ENCODE data around the gene FOXJ1. TPM values are rescaled to one million over a fixed set of nuclear protein-coding genes. Genes with fewer than 3 reads are reported as not detected.
"Not testable (repeated sequence)": the region's sequence is repeated elsewhere in the genome, so short reads cannot be mapped to it uniquely, and the experiment has no call there.

The FOXJ1 gene
- not detected in 2 replicates for total RNA-seq (2014; rRNA removed; shearing (Covaris generic))

DNA sequence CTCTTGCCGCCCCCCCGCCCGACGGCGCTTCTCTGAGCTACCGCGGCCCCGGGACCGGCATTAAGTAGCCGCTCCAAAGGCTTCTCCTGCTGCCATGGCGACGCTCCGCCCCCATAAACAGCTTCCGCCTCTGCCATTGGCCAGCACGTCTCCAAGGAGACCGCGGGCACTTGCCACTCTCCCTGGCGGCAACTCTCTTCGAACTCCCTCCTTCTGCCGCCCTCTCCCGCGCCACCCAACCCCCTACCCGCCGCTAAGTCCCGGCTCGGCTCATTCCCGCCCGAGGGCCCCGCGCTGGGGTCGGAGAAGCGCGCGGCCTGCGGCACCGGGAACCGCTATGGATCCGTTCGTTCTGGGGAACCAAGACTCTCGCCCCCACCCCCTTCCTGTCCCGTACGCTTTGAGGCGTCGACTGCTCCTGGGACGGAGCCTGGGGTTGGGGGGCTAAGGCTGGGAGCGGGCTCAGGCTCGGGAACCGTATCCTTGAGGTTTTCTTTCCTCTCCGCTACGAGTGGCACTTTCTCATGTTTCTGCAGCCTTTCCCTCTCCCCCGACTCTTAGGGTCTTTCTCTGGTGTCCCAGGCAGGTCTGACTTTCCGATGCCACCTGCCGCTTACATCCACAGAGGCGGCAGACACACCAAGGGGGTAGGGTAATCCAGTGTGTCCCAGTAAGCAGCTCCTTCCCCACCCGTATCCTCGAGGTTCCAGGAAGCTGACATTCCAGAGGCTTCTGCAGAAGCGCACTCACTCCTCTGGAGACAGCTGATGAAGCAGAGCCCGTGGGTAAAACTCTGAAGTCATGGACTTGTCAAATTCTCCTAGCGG is at the start of gene FOXJ1:
FOXJ1 (minus strand) TSS at position 34 of the 827 bp plus-strand sequence. CDS start 850 bp downstream, outside the sequence.
- peak; percentile 87 for DNase-seq (ENCODE audit: low read depth)

- DNase-seq (ENCODE audit: low read depth): no peak
Measured at GRCh38 chr17:76189741-76190140, 48.7 kb upstream of the FOXJ1 start.

DNA sequence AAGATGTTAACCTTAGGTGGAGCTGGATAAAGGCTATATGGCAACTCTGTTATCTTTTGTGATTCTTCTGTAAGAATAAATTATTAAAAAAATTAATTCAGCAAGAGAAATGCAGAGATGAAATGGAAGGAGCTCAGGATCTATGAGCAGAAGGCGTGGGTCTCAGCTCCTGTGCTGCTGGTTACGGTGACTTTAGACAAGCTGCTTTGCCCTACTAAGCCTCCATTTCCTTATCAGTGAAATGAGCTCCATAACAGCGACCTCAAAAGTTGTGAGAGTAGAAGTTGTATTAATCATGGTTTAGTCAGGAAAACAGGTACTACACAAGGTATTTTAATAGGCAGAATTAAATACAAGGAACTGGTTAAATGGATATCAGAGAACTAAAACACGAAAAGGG is 48.2 kb upstream of the FOXJ1 start:
- no peak for DNase-seq (ENCODE audit: low read depth)

GRCh38 chr17:76188213-76189016 is 47.4 kb upstream of the FOXJ1 start:
- DNase-seq (ENCODE audit: low read depth): no peak

GRCh38 chr17:76186774-76187173 is 45.7 kb upstream of the FOXJ1 start:
- not testable (repeated sequence) for DNase-seq (ENCODE audit: low read depth)

GRCh38 chr17:76184290-76184689 is 43.2 kb upstream of the FOXJ1 start:
- no peak for DNase-seq (ENCODE audit: low read depth)

- DNase-seq (ENCODE audit: low read depth): peak; percentile 80
Measured at GRCh38 chr17:76182016-76182764, 41.1 kb upstream of the FOXJ1 start.

DNA sequence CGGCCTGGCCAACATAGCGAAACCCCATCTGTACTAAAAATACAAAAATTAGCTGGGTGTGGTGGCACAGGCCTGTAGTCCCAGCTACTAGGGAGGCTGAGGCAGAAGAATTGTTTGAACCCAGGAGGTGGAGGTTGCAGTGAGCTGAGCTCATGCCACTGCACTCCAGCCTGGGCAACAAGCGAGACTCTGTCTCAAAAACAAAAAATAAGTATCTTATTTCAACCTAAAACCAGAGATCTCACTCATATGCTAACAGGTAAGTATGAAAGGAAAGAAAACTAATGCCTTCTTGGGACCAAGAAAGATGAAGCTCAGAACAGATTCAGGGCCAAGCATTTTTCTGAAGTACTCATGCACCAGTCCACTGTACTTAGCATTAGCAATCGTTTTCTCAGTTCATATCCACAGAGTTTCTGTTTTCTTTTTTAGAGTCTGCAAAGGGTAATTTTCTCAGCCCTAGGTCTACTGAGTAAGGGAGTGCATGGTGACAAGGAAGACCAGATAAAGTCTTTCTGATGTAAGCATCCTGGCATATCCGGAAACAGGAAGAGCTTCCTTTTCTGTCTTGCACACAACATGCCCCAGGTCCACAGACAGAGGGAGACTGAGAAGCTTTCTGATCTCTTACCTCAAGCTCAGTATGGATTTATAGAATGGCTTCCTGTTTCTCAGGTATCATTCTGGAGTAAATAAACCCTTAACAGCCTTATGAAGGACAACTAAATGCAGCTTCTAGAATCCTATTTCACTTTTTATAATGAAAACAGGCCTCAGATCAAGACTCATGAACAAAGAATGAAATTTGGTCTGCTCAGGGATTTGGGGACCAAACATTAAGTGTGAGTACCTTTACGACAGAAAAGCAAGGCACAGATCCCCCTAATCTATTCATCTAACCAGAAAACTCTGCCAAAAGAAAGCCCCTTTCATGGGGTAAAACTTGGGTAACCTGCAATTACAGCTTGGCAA is 38.7 kb upstream of the FOXJ1 start:
- no peak for DNase-seq (ENCODE audit: low read depth)

GRCh38 chr17:76178124-76178523 is 37.1 kb upstream of the FOXJ1 start:
- DNase-seq (ENCODE audit: low read depth): no peak

- no peak for DNase-seq (ENCODE audit: low read depth)
Measured at GRCh38 chr17:76176701-76177574, 35.9 kb upstream of the FOXJ1 start.

DNA sequence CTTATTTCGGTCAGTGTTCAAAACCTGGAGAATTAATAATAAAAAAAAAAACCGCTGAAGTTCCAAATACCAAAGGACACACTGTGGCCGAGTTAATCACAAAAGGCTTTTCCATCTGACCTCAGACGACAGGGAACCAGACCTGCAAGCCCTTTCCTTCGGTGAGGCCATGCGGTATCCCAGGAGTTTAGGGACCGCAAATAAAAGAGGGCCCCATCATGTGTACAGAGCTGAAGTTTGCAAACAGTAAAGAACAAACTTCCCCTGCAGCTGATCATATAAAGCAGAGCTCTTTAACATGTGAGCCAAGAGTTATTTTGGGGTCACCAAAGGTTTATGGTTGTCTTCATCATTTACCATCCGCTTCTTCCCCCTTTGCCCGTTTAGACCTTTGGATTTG is 33.0 kb upstream of the FOXJ1 start:
- no peak for DNase-seq (ENCODE audit: low read depth)

DNA sequence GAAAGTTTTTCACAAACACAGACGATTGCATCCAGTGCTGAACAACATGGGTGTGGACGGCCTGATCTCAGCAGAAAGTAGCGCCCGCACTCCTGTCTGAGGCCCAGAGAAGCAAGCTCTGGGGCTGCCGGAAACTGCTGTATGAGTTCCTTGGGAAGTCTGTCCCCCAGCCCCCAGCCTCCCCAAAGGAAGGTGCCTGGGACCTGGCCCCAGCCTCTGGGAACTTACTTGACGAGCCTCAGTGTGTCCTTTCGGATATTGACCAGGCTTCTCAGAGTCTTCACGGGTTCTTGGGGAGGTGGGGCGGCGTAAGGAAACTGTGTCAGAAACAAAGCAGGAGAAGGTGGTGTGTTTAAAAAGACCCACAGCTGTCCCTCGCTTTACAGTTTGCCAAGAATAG is 32.4 kb upstream of the FOXJ1 start:
- DNase-seq (ENCODE audit: low read depth): no peak

DNA sequence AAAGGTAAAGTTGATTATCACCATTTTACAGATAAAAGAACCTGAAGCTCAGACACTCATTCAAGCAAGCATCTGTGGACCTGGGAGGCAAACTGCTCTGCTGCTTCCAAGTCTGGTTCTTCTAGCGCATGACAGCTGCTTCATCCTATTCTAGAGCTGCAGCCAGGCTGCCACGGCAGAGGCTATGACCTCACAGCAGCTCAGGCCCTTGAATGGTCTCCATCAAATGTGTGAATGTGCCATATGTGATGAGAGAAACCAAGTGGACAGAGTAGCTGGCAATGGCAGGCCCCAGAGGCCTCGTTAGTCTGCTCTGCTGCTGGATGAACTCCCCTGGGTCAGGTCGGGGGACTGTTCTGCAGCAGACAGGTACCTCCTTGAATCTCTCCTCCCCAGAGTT is 30.7 kb upstream of the FOXJ1 start:
- no peak for DNase-seq (ENCODE audit: low read depth)

DNA sequence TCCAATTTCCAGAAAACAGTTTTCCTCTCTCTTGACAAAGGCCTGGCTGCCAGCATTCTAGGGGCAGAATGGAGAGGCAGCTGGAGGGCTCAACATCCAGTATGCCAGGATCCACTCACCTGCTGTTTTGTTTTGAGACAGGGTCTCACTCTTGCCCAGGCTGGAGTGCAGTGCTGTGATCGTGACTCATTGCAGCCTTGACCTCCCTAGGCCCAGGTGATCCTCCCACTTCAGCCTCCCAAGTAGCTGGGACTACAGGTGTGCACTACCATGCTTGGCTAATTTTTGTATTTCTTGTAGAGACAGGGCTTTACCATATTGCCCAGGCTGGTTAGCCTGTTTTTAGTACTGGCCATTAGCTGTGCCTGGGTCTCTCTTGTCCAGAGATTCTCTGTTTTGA is 29.1 kb upstream of the FOXJ1 start:
- no peak for DNase-seq (ENCODE audit: low read depth)

DNA sequence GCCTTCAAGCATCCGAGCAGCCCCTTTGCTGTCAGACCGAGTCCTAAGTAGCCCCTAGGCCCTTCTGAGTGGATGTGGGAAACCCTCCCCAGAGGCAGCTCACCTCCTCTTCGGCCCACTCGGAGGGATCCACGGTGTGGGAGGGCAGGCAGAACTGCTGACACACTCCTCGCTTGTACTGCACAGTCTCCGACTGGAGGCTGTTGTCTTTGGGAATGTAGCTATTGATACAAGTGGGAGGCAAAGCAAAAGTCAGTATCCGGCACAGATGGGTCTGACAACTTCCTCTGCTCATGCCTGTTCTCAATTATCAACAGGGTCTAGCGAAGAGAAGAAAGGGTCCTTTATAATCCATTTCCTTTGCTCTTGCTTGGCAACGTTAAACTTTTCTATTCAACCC is 25.9 kb upstream of the FOXJ1 start:
- DNase-seq (ENCODE audit: low read depth): no peak

GRCh38 chr17:76166168-76166567 is 25.1 kb upstream of the FOXJ1 start:
- no peak for DNase-seq (ENCODE audit: low read depth)

- no peak for DNase-seq (ENCODE audit: low read depth)
Measured at GRCh38 chr17:76164331-76164730, 23.3 kb upstream of the FOXJ1 start.

DNA sequence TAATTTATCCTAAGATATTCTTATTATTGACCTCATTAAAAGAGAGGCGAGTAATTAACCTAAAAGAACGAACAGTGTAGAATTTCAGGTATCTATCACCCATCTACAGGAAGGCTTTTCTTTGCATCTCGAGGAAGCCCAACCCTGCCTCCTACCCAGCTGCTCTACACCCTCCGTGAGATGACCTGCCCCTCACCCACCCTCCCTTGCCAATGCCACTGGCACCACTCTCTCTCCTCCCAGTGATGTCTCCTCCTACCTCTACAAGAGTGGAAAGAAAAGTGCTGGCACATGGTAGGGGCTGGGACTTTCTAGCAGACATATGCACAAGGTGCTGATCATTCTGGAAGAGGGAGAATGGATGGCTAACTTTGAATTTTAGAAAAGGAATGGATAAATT is 22.9 kb upstream of the FOXJ1 start:
- DNase-seq (ENCODE audit: low read depth): no peak

DNA sequence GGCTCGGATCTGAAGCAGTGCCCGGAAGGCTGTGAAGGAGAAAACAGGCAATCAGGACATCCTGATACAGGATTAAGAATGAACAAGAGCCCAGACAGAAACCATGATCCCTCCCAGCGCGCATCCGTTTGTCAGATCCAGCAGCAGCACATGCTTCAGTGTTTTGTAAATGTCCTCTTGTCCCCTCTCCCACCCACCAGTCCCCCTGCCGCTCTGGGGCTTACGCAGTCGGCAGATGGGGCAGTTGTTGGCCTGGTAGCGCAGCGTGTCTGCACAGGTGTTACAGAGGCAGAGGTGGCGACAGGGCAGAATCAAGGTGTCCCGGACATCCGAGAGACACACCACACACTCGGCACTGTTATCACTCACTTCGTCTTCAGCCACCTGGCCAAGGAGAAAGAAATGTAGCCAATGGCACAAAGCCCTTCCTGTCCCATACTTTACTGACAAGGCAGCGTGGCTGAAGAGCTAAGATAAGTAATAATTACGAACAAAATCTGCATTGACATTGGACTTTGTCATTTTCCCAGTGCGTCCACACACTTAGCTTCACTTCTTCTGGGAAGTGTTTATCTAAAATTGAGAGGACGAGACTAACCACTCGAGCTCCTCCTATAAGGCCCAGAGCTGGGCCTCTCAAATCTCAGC is 20.7 kb upstream of the FOXJ1 start:
- DNase-seq (ENCODE audit: low read depth): no peak

Measured in M059J (cell line).